NCI-H82 treated with DMSO at 0.1 percent for 48 hours (cell line): ENCODE data around the gene CLSTN2.

ENCODE experiments used
- DNase-seq: peaks from one replicate; lab custom pipeline; 2025; ENCODE audit not compliant: unreplicated experiment; lab: John Stamatoyannopoulos, UW

Gene CLSTN2

DNA sequence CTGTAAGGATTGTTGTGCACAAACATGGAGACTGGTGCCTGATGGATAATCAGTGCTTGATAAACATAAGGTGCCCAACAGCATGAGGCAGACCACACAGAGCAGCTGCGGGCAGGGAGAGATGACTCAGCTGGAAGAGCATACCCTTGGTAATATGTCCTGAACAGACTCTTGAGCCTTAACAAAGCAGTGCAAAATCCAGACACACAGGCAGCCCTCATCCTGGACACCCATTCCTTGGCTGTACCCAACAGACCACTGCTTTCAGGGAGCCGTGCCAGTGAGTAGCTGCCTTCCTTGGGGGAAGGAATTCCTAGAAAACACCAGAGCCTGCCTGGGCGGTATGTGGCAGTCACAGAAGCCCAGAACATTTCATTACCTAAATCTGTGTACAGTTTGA is 156.2 kb downstream of the CLSTN2 start:
- no peak for DNase-seq

DNA sequence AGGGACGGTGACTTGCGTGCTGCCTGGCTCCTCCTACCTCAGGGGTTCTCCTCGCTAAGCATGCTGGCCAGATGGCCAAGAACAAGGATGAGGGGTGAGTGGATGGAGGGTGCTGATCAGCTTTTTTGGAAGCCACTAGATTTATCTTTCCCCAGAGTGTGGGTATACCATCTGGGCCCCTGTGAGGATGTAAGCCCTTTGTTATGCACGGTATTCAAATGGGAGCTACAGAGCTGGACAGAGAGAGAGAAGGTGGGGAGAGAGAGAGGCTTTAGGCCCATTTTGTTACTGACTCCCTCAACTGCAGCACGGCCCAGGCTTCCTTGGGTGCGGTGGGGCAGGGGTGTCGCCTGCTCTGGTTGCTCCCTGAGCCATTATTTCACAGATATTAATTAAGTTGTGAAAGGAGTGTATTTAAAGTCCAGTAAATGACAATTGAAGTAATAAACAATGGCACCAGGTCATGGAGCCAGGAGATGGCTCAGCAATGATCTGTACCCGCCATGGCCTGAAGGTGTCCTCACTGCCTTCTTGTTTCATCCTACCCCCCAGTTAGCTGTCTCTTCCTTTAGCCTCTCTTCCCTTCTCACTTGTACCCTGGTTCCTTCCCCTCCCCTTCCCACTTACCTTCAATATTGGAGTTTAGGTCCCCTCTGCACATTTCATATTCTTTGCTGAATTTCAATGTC is 158.0 kb downstream of the CLSTN2 start:
- peak; percentile 85 for DNase-seq

DNA sequence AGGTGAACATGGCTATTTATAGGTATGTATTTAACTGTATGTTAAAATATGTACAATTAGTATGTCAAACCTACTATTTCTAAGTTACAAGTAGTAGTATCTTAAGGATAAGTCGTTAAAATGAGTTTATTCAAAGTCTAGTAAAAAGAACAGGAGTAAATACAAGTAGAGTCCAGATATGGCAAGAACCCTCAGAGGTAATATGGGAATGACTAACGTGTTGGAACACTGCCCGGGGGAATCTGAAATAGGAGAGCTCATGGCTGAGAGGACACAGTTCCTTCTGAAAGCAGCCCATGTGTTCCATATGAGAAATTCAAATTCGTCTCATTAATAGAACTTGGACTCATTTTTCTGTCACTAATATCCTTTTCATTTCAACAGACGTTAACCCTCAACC is 158.8 kb downstream of the CLSTN2 start:
- peak; percentile 29 for DNase-seq

DNA sequence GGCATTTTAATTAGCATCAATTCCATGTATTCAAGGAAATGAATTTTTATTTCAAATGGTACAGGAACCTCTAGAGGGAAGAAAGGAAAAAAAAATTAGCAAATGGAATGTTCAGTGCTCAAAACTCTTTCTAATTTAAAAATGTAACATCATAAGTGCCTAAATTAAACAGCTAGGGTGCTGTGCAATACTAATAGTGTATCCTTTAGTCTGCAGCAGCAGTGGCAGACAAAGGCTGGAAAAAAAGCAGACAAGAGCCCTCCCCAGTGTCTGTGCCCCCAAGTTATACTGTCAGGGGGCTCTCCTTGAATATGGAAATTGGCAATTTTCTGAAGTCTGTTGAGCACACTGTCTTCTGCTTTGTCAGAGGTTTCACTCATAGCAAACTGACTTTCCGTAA is 159.5 kb downstream of the CLSTN2 start:
- no peak for DNase-seq

DNA sequence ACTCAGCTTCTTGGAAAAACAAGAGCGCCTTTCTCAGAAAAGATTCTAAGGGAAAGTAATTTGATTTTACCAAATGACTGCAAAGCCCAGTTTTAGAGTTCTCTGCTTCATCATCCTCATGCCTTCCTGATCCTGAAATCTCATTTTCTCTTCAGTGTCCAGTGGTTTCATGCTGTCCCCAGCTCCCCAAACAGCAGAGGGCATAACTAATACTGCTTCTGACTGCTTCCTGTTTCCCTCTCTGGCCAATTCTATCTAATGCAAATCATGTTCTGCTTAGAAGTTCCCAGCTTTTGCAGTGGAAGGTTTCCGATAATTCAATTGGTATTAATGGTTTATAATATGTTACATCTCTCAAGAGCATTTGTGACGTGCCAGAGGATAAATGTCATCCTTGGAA is 161.1 kb downstream of the CLSTN2 start:
- DNase-seq: no peak

DNA sequence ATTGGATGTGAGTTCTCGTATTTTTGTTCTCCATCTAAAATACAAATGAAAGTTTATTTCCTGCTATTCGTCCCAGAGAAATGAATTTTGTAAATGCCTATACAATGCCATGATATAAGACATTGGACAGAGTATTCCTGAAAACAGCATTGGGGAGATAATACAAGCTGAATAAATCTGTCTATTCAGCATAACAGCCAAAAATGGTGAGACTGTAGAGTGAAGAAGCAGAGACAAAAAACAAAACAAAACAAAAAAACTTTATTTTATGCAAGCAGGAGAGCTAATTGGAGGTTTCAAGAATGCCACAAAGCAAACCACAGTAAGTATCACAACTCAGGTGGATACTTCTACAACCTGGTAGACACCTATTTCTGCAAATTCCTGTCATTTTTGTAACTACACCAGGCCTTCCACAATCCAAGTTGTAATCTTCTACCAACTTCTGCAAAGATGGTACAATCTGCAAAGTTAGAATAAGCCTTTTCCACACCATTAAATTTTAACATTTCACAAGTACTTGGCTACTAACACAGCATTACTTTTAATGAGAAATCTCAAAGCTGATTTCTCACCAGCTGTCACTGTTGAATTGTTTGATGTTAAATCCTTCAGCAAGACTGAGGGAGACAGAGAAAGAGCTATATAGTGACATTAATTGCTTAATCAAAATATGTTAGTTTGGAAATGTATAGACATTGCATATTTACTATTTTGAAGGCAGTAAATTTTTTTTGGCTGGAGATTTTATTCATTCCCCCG is 163.1 kb downstream of the CLSTN2 start:
- no peak for DNase-seq

DNA sequence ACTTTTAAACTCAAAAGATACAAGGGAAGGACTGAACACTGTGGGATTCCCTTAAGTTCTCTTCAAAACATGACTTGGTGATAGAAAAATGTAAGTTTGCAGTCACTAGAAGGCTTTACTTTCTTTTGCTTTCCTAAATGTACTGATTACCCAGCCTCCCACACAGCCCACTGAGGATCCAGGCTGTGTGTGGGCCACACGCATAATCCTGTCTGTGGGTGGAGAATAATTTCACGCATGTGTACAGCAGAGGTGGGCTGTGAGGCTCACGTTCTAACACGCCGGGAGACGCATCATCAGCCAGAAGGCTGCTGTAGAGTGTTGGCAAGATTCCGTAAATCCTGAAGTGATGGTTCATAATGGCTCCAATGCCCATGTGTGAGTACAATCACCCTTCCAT is 165.5 kb downstream of the CLSTN2 start:
- DNase-seq: no peak

DNA sequence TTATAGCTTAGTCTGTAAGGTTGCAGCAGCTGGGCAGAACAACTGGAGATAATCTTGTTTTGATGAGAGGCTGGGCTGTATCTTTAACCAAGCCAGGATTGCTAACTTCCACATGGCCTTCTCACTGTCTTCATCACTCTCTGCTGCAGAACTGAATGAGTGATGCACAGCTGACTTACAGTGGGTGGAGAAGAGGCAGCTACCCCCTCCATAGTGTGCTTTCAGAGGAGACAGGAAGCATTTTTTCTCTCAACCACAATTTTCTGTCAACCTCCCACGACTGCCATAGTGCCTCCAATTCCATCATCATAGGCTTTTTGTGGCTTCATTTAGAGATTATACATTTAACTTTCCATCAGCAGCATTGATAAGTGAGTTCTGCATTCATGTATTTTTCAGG is 168.2 kb downstream of the CLSTN2 start:
- no peak for DNase-seq

DNA sequence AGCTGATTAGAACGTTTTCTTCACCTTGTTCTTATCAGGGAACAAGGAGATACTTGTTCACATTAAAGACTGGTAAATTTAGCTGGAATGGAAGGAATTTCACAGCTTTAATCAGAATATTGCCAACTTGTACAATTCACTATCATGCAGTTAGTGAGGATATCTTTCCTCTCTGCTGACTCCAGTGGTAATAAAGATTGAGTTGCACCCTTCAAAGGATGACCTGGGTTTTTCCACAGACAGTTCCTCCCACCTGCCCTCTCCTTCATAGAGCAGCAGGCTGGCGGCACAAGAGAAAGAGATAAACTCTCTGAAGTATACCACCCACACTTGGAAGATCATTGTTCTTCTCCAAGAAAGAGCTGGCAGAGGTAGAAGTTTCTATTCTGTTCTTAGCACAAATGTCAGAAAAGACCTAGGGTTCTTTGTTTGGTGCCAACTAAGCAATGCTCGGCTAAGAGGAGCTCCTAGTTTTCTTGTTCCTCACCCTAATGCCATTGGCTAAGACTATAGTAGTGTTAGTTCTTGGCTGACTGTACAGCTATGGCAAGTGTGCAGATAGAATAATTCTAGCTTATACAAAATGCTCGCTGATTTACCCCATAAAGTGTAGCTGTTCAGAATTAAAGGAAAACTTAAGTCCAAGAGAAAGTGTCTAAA is 169.1 kb downstream of the CLSTN2 start:
- no peak for DNase-seq

DNA sequence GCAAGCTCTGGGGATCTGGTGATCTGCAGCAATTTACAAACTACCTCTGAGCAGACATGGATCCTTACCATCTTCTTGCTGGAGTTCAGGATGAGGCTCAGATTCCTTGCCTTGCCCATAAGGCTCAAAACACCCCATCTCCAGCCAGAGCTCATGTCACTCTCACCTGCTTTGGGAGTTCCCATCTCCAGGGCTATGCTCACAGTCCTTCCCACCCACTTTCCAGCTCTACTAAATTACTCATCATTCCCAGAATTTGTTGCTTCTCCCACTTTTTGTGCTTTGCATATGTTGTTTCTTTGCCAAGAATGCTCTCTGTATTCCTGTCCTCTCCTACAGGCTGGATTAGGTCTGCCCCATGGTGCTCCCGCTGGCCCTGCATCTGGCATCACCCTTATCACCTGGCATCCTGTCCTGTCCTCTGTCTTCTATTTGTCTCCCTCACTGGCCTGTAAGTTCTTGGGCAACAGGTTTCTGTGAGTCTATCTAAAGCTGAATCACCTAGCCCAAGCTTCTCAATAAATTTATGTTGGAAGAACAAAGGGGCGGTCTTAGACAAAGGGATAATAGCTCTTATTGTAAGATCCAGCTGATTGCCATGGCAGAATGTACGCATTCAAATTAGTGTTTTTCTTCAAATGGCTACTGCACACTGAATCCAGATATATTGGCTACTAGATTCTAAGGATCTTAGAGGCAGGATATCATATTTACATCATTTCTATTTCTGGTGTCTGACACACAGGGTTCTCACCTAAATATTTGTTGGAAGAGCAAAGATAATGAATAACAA is 179.2 kb downstream of the CLSTN2 start:
- DNase-seq: no peak

DNA sequence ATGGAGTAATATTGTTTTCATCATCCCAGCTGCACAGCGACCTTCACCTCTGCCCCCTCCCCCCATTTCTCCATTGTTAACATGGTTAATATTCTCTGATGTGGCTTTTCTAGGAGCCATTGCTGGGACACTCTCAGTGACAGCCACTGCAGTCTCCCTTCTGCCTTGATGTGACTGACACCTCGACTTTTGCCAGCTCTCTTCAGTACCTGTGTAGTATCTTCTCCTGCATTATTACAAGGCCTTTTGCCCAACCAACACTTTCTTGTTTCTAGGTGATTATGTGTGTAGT is 179.8 kb downstream of the CLSTN2 start:
- DNase-seq: no peak

DNA sequence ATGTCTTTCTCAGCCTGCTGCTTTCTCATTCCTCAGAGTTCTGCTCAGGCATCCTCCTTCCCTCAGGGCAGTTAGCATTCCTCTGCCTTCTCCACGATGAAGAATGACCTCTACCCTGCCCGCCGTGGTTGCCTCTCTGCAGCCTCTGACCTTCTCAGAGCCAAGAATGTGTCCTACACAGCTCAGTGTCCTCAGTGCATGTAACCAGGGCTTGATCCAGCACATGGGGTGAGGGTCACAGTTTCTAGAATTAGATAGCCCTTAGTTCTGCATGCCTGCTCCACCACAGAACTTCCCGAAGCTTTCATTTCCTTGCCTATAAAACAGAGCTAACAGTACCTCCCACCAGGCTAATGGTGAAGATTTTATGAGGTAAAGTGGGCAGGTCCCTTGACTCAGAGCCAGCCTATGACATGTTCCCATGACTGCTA is 182.1 kb downstream of the CLSTN2 start:
- no peak for DNase-seq

DNA sequence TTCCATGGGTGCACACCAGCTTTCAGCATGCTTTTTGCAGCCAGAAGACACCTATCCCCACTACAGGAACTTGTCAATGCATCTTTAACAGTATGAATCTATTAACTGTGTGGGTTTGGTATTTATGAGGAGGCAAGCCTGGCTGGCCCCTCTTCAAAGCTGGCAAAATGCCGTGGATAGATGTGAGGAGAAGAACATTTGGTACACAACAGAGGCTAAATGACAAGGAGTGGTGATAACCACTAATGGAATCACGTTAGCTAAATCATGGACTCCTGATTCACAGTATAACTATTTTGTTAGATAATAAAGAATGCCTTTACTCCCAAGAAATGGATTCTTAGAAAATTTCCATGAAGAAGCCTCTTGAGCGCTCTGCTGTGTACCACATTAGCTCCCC is 187.2 kb downstream of the CLSTN2 start:
- DNase-seq: no peak

DNA sequence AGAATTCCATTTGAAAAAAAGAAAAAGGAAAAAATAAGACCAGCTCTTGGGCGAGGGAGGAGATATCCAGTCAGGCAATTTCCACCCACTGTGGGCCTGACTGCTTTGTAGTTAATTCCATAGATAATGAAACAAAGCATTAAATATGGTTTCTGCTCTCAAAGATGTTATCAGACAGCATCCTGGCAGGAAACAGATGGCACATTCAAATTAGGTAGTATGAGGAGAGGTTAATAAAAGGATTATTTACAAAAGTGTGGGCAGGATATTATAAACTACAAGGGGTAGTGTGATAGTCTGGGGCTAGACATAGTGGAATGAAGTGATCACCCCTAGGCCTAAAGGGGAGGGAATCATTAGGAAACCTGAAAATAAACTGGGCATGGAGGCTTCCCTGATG is 193.2 kb downstream of the CLSTN2 start:
- DNase-seq: peak; percentile 81

DNA sequence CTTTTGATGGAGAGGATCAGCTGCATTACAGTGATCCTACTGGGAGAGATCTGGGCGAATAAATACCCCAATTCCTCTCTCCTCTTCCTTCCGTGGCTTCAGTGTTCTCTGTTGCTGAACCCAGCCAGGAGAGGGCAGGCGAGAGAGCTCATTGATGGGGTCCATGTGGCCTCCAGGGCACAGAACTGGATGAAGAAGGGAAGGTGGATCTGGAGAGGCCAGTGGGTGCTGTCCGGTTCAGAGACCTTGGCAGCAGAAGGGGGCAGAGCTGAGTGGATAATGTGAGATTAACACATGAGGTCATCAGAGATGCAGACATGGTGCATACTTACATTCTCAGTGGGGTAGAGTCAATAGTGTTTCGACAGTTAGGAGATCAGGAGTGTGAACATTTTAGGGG is 193.6 kb downstream of the CLSTN2 start:
- peak; percentile 81 for DNase-seq

DNA sequence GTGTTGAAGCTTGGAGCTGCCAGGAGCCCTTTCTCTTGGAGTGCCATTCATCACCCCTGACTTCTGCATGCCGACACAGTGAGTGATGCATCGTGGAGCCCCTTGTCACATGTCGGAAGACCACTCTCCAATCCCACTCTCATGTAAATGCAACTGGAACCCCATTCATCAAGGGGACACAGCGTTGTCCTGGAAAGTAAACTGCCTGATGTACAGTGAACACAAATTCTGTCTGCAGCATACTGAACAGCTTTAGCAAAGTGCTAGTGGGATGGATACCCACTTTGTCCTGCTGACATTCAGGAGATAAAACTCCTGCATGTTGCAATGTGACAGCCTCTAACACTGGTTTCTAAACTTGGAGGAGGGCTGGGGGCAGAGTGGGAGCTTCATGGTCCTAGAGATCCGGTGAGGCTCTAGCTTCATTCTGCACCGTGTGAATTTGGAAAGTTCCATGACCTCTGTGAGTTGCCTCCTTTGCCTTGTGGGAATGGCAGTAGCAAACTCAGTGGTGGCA is 194.8 kb downstream of the CLSTN2 start:
- DNase-seq: no peak

DNA sequence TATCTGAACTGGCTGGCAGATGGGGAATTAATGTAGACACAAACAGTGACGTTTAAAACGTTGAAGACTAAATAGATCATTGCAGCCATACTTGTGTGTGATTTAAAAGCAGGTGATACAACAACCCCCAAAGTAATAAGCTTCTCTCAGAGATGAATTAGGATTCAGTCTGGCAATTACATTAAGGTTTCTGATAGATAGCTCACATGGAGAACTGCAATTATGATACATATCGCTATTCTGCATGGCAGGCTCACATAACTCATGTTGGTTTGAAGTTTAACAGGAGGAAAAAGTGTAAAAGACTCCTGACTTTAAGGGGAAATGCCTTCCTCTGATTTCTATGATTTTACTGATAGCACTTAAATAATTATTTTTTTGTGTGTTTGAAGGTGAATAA is 196.9 kb downstream of the CLSTN2 start:
- peak; percentile 68 for DNase-seq

DNA sequence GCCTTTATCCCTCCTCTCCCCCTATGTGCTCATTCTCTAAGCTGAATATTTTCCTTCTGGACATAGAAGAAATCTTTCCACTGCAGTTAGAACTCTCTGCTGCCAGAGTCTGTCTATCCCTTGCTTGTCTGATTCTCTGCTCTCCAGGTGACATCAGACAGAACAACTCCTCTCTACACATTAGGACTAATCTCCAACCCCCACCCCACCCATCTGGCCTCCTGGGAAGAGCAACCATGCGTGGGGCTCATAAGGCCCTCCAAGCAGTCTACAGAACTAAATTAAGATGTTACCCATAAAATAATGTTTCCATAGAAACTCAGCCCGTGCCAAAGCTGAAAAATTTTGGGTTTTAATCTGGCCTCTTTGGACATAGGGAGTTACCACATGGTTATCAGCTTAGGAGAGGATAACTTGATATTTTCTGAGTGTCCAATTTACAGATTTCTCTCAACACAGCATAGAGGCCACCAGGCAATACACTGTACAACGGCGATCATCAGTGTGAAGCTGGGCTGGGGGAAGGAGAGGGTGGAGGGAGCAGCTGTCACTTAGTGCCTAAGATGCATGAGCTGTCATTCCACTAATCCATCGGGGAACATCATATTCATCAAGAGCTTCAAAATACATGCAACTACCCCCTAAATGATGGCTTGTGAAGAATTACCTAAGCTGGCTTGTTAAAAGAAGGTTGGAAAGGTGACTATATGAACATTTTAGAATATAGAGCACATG is 199.4 kb downstream of the CLSTN2 start:
- peak; percentile 94 for DNase-seq

DNA sequence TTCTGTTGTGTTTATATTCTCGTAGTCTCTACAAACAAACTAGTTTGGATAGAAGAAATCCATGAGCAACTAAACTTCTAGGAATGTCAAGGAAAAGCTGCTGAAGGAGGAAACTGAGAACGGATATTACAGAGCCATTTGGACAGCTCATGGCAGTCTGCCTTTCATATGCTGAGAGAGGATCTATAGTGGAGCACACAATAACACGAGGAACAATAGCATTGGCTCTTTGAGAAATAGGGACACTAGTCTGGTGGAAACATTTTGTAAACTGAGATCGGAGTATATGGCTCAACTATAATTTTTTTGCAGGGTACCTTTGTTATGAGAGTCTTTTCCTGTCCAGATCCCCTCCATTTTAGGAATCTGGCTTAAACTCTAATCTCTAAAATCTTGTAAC is 200.5 kb downstream of the CLSTN2 start:
- DNase-seq: peak; percentile 83

DNA sequence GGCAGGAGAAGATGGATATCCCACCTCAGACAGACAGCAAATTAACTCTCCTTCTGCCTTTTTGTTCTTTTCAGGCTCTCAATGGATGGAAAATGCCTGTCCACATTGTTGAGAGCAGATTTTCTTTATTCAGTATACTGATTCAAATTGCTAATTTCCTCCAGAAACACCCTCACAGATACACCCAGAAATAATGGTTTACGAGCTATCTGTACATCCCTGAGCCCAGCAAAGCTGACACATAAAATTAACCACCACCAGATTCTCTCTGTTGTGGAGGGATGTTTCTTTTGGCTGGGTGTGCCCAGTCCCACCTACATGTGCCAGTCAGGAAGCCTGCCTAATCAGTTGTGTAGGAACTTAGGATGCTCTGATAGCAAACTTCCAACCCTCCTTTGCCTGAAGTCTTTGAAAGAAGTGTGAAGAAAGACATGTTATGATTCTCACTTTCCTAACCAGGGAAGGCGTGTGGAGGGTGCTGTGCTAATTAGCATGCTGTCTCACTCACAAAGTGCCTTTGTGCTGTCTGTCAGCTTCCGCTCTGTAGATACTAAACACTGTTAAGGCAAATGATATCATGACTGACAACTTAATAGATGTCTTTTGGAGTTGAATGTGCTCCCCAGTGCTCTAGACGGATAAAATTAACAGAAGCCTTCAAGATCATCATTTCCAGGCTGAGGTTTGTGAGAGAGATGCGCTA is 208.5 kb downstream of the CLSTN2 start:
- DNase-seq: no peak
